HEK293 (cell line): ENCODE results near the gene MAP2K6.

Experiments used
- CTCF ChIA-PET: fragments of 350-600 bp; formaldehyde crosslinking; extraction: SDS; loops from one replicate; lab custom pipeline; 2021; ENCODE audit warnings: antibody characterized with exemption; lab: Yijun Ruan, JAX
- POLR2A ChIA-PET: fragments of 300-600 bp; formaldehyde crosslinking; extraction: SDS; loops from one replicate; lab custom pipeline; 2020; ENCODE audit warnings: antibody characterized with exemption, inconsistent platforms; lab: Yijun Ruan, JAX
- H3K27ac ChIP-seq: fragments of 200-500 bp; sonication (Bioruptor generic); 2 replicates; pipeline ENCODE4 v1.5.1; 2014; ENCODE audit warnings: low read depth, low read length, control low read depth, inconsistent platforms; ENCODE audit errors: extremely low read depth
- H3K36me3 ChIP-seq, 2 experiments: fragments of 200-500 bp in 1 of 2; sonication (Bioruptor generic) in 1 of 2; 1 replicate in 1 of 2; 2 replicates in 1 of 2; pipeline ENCODE4 v1.5.1; 2014 to 2017; ENCODE audit warnings: inconsistent platforms in 2 of 2, low read length in 2 of 2; ENCODE audit not compliant: control insufficient read depth in 2 of 2, insufficient read depth in 1 of 2
- H3K4me1 ChIP-seq: fragments of 200-500 bp; sonication (Bioruptor generic); 2 replicates; pipeline ENCODE4 v1.5.1; 2014; ENCODE audit warnings: mild to moderate bottlenecking, low read length, inconsistent platforms; ENCODE audit not compliant: control insufficient read depth, insufficient read depth
- H3K4me3 ChIP-seq: 2 replicates; pipeline ENCODE4 v1.5.1; 2011; ENCODE audit warnings: low read depth, mild to moderate bottlenecking, control low read depth, low read length, moderate library complexity
- H3K9me3 ChIP-seq: fragments of 200-500 bp; sonication (Bioruptor generic); 2 replicates; pipeline ENCODE4 v1.5.1; 2014; ENCODE audit warnings: low read depth, low read length, inconsistent platforms; ENCODE audit not compliant: control insufficient read depth, insufficient read depth
- KLF7 ChIP-seq: fragments of 450-650 bp; formaldehyde crosslinking; IDR thresholded peaks from 2 replicates; pipeline ENCODE4 v1.5.1; 2016; ENCODE audit warnings: missing biosample characterization, missing genetic modification characterization, borderline replicate concordance
- ZNF155 ChIP-seq: fragments of 450-650 bp; formaldehyde crosslinking; IDR thresholded peaks from 2 replicates; pipeline ENCODE4 v1.5.1; 2016; ENCODE audit warnings: missing biosample characterization, missing genetic modification characterization
- ZNF335 ChIP-seq: fragments of 450-650 bp; formaldehyde crosslinking; conservative IDR thresholded peaks from 2 replicates; pipeline ENCODE4 v1.5.1; 2016; ENCODE audit warnings: missing biosample characterization, missing genetic modification characterization
- ZNF501 ChIP-seq: fragments of 450-650 bp; formaldehyde crosslinking; IDR thresholded peaks from 2 replicates; pipeline ENCODE4 v1.5.1; 2016; ENCODE audit warnings: missing biosample characterization, missing genetic modification characterization
- ZNF623 ChIP-seq: fragments of 450-650 bp; formaldehyde crosslinking; IDR thresholded peaks from 2 replicates; pipeline ENCODE4 v1.5.1; 2016; ENCODE audit warnings: missing biosample characterization, missing genetic modification characterization
- ZNF658 ChIP-seq: fragments of 450-650 bp; formaldehyde crosslinking; IDR thresholded peaks from 2 replicates; pipeline ENCODE4; 2016; ENCODE audit warnings: missing biosample characterization, missing genetic modification characterization
- ZNF830 ChIP-seq: fragments of 450-650 bp; IDR thresholded peaks from 2 replicates; pipeline ENCODE4 v1.5.0; 2018; ENCODE audit warnings: missing biosample characterization, missing genetic modification characterization, low read depth, mild to moderate bottlenecking, moderate library complexity
- TF ChIP-seq, protein P1 (sequence below): fragments of 450-650 bp; formaldehyde crosslinking; IDR thresholded peaks from 2 replicates; pipeline ENCODE4 v1.5.1; 2016; ENCODE audit warnings: missing biosample characterization, missing genetic modification characterization
- TF ChIP-seq, protein P2 (sequence below): fragments of 450-650 bp; formaldehyde crosslinking; IDR thresholded peaks from 2 replicates; pipeline ENCODE4 v1.5.1; 2017; ENCODE audit warnings: missing biosample characterization, missing genetic modification characterization
- TF ChIP-seq, protein P3 (sequence below): fragments of 450-650 bp; formaldehyde crosslinking; IDR thresholded peaks from 2 replicates; pipeline ENCODE4 v1.5.0; 2017; ENCODE audit warnings: missing biosample characterization, missing genetic modification characterization, borderline replicate concordance
- TF ChIP-seq, protein P4 (sequence below): fragments of 450-650 bp; formaldehyde crosslinking; IDR thresholded peaks from 2 replicates; pipeline ENCODE4 v1.5.1; 2016; ENCODE audit warnings: missing biosample characterization, missing genetic modification characterization
- TF ChIP-seq, protein P5 (sequence below): fragments of 450-650 bp; formaldehyde crosslinking; IDR thresholded peaks from 2 replicates; pipeline ENCODE4 v1.5.1; 2016; ENCODE audit warnings: missing biosample characterization, missing genetic modification characterization, low read depth
- TF ChIP-seq, protein P6 (sequence below): sonication (generic); formaldehyde crosslinking; IDR thresholded peaks from 2 replicates; pipeline ENCODE4 v1.8.1; 2022; ENCODE audit warnings: mild to moderate bottlenecking, moderate library complexity, missing genetic modification reagents

Gene MAP2K6

DNA sequence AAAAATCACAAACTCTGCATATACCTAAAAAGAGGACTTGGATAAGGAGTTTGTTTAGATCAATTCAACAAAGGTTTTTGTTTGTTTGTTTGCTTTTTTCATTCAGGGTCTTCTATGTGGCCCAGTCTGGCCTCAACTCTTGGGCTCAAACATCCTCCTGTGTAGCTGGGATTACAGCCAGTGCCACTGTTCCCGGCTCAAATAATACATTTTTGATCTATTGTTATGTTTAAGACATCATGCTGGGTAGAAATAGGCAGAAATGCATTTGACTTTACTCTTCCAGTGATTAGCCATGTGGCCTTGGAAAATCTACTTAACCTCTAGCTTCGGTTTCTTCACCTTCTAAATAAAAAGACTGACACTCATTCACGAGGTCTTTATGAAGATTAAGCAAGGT lies 11.5 kb downstream of the MAP2K6 start:
- CTCF ChIA-PET = interaction anchor here (0.9 kb wide), 1 partner anchor 31 kb away, joined by 5 read pairs; no protein-coding TSS in a partner anchor

DNA sequence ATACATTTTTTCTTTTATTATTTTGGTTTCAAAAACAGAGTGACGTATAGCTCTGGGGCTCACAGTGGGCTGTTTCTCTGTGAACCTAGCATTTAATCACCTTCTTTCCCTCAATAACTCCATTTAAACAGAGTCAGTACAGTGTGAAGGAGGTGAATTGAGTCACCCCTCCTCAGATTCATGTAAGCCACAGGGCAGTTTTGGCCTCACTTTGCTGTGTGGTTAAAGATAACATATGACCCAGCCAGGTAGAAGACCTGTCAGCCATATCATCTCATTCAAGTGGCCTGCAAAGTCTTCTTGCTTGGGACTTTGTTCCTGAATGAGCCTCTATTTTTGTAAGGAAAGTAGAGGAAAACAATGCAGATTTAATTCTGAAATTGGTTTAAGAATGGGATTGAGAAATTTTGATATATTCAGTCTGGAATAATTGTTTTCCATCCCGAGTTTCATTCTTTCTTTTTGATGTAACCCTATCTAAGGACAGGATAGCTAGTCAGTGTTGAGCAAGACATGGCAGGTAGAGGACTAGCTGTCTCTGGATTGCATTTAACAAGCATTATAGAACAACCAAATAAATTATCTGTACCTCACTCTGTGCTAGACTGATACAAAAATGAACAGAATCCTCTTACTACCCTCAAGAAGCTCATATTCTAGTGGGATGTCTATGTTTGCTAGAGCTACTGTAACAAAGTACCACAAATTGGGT lies 13.1 kb downstream of the MAP2K6 start:
- CTCF ChIA-PET = interaction anchor here (0.6 kb wide), 1 partner anchor 122 kb away, joined by 3 read pairs; no protein-coding TSS in a partner anchor
- H3K36me3 ChIP-seq = no peaks in the 10 kb centered on the region
- H3K4me1 ChIP-seq = no peaks in the 10 kb centered on the region; the same call in 1 of the 2 replicates
- no peak overlapping the region for H3K4me3 ChIP-seq
- H3K27ac ChIP-seq = no peak overlapping the region
- POLR2A ChIA-PET = no interaction called here
- H3K9me3 ChIP-seq = no peaks in the 10 kb centered on the region
- TF ChIP-seq KLF7 (tag by site-specific recombination) (no peak), ZNF155 (tag by site-specific recombination) (no peak), ZNF830 (tag by site-specific recombination) (no peak), ZNF335 (tag by site-specific recombination) (no peak)
- TF ChIP-seq, protein P1, sequence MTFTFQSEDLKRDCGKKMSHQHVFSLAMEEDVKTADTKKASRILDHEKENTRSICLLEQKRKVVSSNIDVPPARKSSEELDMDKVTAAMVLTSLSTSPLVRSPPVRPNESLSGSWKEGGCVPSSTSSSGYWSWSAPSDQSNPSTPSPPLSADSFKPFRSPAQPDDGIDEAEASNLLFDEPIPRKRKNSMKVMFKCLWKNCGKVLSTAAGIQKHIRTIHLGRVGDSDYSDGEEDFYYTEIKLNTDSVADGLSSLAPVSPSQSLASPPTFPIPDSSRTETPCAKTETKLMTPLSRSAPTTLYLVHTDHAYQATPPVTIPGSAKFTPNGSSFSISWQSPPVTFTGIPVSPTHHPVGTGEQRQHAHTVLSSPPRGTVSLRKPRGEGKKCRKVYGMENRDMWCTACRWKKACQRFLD (tag by site-specific recombination) = no peak
- TF ChIP-seq, protein P2, sequence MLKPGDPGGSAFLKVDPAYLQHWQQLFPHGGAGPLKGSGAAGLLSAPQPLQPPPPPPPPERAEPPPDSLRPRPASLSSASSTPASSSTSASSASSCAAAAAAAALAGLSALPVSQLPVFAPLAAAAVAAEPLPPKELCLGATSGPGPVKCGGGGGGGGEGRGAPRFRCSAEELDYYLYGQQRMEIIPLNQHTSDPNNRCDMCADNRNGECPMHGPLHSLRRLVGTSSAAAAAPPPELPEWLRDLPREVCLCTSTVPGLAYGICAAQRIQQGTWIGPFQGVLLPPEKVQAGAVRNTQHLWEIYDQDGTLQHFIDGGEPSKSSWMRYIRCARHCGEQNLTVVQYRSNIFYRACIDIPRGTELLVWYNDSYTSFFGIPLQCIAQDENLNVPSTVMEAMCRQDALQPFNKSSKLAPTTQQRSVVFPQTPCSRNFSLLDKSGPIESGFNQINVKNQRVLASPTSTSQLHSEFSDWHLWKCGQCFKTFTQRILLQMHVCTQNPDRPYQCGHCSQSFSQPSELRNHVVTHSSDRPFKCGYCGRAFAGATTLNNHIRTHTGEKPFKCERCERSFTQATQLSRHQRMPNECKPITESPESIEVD (tag by site-specific recombination) = no peak
- TF ChIP-seq, protein P3, sequence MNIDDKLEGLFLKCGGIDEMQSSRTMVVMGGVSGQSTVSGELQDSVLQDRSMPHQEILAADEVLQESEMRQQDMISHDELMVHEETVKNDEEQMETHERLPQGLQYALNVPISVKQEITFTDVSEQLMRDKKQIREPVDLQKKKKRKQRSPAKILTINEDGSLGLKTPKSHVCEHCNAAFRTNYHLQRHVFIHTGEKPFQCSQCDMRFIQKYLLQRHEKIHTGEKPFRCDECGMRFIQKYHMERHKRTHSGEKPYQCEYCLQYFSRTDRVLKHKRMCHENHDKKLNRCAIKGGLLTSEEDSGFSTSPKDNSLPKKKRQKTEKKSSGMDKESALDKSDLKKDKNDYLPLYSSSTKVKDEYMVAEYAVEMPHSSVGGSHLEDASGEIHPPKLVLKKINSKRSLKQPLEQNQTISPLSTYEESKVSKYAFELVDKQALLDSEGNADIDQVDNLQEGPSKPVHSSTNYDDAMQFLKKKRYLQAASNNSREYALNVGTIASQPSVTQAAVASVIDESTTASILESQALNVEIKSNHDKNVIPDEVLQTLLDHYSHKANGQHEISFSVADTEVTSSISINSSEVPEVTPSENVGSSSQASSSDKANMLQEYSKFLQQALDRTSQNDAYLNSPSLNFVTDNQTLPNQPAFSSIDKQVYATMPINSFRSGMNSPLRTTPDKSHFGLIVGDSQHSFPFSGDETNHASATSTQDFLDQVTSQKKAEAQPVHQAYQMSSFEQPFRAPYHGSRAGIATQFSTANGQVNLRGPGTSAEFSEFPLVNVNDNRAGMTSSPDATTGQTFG (tag by site-specific recombination) = no peak
- TF ChIP-seq, protein P4, sequence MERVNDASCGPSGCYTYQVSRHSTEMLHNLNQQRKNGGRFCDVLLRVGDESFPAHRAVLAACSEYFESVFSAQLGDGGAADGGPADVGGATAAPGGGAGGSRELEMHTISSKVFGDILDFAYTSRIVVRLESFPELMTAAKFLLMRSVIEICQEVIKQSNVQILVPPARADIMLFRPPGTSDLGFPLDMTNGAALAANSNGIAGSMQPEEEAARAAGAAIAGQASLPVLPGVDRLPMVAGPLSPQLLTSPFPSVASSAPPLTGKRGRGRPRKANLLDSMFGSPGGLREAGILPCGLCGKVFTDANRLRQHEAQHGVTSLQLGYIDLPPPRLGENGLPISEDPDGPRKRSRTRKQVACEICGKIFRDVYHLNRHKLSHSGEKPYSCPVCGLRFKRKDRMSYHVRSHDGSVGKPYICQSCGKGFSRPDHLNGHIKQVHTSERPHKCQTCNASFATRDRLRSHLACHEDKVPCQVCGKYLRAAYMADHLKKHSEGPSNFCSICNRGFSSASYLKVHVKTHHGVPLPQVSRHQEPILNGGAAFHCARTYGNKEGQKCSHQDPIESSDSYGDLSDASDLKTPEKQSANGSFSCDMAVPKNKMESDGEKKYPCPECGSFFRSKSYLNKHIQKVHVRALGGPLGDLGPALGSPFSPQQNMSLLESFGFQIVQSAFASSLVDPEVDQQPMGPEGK (tag by site-specific recombination) = no peak

More for the DNA sequence above, 11.5 kb downstream of the MAP2K6 start:
- Histone ChIP-seq H3K4me3 (no peak overlapping the region), H3K27ac (no peak overlapping the region)
- TF ChIP-seq ZNF658 (no peak), ZNF623 (tag by site-specific recombination) (no peak)
- TF ChIP-seq, all 188 proteins: peak for 0
- POLR2A ChIA-PET = no interaction called here
- H3K36me3 ChIP-seq = no peaks in the 10 kb centered on the region
- no peaks in the 10 kb centered on the region for H3K9me3 ChIP-seq
- H3K4me1 ChIP-seq = no peaks in the 10 kb centered on the region; the same call in 1 of the 2 replicates

DNA sequence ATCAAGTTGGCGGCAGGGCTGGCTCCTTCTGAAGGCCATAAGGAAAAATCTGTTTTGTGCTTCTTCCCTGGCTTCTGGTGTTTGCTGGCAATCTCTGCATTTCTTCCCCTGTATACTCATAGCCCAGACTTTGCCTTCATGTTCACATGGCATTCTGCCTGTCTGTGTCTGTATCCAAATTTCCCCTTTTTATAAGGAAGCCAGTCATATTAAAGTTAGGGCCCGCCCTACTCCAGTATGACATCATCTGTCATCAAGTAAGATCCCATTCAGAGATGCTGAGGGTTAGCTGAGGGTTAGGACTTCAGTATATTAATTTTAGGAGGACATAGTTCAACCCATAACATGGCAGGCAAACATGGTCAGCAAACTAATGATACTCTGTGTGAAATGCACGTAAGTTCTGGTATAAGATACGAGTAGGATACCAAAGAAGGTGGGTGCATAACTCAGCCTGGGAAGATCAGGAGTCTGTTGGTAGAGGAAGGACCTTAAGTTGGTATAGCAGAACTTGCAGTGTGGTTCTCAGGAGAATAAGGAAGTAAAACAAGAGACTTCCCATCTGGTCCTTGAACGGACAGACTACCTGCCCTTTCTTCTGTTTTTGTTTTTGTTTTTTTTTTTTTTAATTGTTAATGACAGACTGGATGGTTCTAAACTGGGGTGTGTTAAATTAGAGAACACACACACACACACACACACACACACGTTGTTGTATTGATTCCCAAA lies 13.9 kb downstream of the MAP2K6 start:
- Histone ChIP-seq H3K27ac (no peak overlapping the region), H3K9me3 (no peaks in the 10 kb centered on the region), H3K36me3 (no peaks in the 10 kb centered on the region), H3K4me3 (no peak overlapping the region), H3K4me1 (peaks cover 6% of the 10 kb centered on the region; the same call in 1 of the 2 replicates)
- no peak for TF ChIP-seq ZNF501 (tag by site-specific recombination)
- TF ChIP-seq, protein P5, sequence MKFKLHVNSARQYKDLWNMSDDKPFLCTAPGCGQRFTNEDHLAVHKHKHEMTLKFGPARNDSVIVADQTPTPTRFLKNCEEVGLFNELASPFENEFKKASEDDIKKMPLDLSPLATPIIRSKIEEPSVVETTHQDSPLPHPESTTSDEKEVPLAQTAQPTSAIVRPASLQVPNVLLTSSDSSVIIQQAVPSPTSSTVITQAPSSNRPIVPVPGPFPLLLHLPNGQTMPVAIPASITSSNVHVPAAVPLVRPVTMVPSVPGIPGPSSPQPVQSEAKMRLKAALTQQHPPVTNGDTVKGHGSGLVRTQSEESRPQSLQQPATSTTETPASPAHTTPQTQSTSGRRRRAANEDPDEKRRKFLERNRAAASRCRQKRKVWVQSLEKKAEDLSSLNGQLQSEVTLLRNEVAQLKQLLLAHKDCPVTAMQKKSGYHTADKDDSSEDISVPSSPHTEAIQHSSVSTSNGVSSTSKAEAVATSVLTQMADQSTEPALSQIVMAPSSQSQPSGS (tag by site-specific recombination) = peak; percentile 62
- TF ChIP-seq, protein P6, sequence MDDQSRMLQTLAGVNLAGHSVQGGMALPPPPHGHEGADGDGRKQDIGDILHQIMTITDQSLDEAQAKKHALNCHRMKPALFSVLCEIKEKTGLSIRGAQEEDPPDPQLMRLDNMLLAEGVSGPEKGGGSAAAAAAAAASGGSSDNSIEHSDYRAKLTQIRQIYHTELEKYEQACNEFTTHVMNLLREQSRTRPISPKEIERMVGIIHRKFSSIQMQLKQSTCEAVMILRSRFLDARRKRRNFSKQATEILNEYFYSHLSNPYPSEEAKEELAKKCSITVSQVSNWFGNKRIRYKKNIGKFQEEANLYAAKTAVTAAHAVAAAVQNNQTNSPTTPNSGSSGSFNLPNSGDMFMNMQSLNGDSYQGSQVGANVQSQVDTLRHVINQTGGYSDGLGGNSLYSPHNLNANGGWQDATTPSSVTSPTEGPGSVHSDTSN (CRISPR knock-in tag) = no peak
- ChIA-PET CTCF (interaction anchor here (0.6 kb wide), 1 partner anchor 122 kb away, joined by 3 read pairs; no protein-coding TSS in a partner anchor), POLR2A (no interaction called here)
